ENCODE measurements around the gene GTF3C4.
A peak's percentile ranks its signal among the peaks of the same experiment; 100 is the strongest.

Gene GTF3C4

GRCh38 chr9:132670457-132671391 is at the start of gene GTF3C4:
Gene GTF3C4 (plus strand): TSS chr9:132670464. CDS start chr9:132670599, 135 bp downstream.
- DNase-seq (ENCODE audit: low spot score) = peak; percentile 10

DNA sequence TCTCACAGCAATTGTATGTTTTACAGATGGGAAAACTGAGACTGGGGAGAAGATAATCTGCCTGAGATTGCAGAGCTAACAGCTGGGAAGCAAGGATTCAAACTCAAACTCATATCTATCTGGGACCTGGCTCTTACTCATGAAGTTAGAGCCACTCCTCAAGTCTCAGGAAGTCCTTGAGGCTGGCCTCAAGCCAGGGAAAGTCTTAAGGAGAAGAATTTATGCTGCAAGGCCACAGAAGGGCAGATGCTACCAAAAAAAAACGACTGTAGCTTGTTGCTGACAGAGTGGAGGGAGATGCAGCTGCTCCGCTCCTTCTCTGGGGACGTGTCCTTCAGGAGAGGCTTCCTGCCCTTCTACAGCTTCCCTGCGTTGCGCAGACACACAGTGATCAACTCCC is 48.1 kb upstream of the GTF3C4 start:
- no peak for DNase-seq (ENCODE audit: low spot score)

DNA sequence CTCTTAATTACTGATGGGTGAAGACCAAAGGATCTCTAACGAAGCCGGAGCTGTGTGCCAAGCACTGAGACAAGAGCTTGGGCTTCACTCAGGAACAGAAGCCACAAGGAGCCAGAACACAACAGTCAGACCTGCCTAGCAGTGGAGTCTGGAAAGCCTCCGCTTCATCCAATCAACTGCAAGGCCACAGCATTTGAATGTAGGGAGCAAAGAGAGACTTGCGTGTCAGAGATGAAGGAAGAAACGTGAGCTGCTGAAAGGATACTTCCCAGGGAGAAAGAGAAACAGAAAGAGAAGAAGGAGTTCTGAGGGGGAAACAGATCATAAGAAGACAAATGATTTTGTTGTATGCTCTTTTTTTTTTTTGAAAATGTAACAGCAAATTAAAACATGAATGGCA is 44.0 kb upstream of the GTF3C4 start:
- no peak for DNase-seq (ENCODE audit: low spot score)

DNA sequence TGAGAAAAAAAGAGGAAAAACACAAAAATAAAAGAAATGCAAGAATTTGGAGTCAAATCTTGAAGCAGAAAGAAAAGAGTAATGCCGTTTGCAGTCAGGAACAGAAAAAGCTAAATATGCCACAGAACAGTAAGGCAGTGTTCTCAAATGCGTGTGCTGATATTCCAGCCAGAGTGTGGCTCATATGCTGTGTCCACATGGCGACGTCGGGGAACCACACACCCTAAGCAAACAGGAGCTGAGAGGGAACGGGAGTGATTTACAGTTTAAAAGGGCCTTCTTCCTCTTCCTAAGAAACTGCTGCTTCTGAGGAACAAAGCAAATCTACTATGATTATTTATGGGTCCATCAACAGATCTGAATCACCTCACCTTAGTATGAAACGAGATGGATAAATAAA is 43.2 kb upstream of the GTF3C4 start:
- no peak for DNase-seq (ENCODE audit: low spot score)

- no peak for DNase-seq (ENCODE audit: low spot score)
These were observed 42.7 kb upstream of the GTF3C4 start for GRCh38 chr9:132627594-132627993.

DNA sequence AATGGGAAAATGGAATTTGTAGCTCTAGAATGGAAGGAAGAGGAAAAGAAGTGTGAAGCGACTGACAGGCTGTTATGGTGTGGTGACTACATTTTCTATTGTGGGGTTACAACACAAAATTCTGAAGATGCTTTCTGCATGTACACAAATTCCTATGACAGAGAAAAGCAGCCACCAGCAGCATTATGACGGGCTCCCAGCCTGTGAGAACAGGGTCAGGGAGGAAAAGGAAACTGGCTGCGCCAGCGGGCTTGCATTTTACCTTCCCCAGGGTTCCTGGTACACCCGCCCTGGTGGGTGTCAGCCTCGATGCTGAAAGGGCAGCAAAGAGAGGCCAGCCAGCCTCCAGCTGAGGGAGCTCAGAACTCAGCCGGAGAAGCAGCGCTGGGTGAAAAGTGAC is 41.5 kb upstream of the GTF3C4 start:
- no peak for DNase-seq (ENCODE audit: low spot score)

GRCh38 chr9:132630116-132630515 is 40.1 kb upstream of the GTF3C4 start:
- no peak for DNase-seq (ENCODE audit: low spot score)

GRCh38 chr9:132630811-132631210 is 39.5 kb upstream of the GTF3C4 start:
- DNase-seq (ENCODE audit: low spot score) = no peak

DNA sequence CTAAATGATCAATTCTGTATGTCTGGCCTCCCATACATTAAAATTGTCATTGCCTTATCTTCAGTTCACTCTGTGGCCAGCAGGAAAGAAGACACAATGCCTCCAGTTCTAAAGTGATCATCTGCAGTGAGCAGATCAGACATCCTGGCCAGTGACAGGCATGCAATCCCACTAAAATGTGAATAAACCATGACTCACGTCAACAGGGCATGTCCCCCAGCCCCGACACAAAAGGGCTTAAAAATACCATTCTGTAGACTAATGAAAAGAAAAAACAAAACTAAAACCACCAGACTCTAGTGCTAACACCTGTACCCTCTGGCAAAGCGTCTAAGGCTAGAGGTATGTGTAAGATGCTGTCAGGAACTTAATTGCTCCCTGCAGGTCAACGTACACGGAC is 39.0 kb upstream of the GTF3C4 start:
- no peak for DNase-seq (ENCODE audit: low spot score)

- peak; percentile 11 for DNase-seq (ENCODE audit: low spot score)
These were observed 38.6 kb upstream of the GTF3C4 start for GRCh38 chr9:132631685-132632084.

DNA sequence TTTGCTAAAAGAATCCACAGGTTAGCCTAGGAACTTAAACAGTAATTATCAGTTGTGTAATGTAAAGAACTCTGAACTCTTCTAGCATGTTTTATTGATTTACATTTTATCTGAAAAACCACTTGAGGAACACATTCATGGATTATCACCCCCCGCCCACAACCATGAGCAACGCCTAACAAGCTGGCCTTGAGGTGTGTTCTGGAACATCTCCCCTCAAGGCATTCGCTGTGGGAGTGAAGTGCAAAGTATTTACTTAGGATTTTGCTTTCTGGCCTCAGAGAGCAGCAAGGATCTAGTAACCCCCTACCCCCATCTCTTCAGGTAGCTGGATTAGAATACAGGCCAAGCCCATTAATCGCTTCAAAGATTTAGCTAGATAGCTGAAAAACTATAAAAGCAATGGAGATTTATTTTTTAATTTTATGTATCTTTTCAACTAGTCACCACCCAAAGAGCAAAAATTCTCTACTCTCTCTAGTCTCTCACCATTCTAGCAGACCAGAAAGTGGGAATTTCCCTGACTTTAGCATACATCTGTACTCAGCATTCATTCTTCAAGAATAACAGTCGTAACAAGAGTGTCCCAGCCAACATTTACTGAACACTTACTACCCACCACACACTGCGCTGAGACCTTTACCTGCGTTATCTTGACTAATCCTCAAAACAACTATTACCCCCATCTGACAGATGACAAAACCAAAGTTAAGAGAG is 37.7 kb upstream of the GTF3C4 start:
- no peak for DNase-seq (ENCODE audit: low spot score)

DNA sequence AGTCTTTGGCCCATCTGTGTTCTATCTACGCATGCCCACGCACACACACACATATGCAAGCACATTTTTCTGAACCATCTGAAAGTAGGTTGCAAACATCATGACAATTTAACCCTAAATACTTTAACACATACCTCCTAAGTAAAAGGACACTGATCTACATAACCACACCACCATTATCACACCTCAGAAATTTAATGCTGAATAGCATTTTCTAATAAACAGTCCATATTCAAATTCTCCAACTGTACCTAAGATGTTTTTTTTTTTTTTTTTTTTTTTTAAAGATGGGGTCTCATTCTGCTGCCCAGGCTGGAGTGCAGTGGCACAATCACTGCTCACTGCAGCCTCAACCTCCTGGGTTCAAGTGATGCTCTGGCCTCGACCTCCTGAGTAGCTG is 35.9 kb upstream of the GTF3C4 start:
- DNase-seq (ENCODE audit: low spot score) = no peak

DNA sequence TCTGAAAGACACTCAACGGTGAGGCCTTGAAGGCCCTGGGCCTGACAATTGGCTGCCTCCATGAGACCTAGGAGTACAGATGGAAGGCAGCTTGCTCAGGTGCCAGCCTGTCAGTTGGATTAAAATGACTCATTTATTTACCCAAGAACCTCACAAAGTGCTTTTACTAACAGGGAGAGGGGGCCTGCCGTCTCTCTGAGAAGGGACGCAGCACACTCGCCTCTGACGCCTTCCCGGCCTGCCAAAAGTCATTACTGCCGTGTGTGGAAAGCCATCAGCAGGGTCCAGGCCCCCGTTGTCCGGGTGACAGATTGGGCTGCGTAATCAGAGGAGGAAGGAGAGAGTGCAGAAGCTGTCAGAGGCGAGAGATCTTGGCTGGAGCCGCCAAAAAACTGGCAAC is 32.9 kb upstream of the GTF3C4 start:
- no peak for DNase-seq (ENCODE audit: low spot score)

DNA sequence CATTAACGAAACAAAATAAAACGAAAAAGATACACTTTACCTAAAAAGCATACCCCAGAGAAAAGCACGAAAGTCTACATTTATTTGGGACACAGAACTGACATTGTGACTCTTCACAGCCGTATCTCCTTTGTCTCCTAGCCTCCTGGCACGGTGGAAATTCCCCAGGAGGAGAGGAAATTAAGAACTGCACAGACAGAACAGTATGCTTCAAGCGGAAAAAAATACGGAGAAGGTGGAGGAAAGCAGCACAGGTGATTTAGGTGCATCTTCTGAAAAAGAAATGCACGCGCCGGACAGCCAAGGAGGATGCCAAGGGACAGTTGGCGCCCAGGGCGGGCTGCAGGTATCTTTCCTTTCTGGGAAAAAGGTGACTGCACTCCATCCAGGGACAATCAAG is 32.5 kb upstream of the GTF3C4 start:
- no peak for DNase-seq (ENCODE audit: low spot score)

GRCh38 chr9:132638240-132638639 is 32.0 kb upstream of the GTF3C4 start:
- DNase-seq (ENCODE audit: low spot score) = no peak

GRCh38 chr9:132639322-132639721 is 30.9 kb upstream of the GTF3C4 start:
- no peak for DNase-seq (ENCODE audit: low spot score)

- DNase-seq (ENCODE audit: low spot score) = no peak
These were observed 29.0 kb upstream of the GTF3C4 start for GRCh38 chr9:132641216-132641615.

DNA sequence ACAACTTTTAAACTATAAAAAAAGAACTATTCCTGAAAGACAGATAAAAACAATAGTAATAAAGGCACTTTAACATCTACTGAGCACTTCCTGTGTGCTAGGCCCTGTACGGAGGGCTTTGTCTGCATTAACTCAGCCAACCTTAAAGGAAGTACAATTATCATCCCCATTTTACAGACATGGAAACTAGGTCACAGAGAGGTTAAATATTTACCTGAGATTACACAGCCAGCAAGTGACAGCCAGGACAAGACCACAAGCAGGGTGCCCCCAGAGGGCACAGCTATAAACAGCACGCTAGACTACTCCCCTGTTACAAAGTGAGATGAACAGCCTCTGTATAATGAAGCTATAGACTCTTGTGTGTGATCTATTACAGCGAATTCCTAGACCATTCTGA is 26.0 kb upstream of the GTF3C4 start:
- DNase-seq (ENCODE audit: low spot score) = no peak

GRCh38 chr9:132645306-132645705 is 25.0 kb upstream of the GTF3C4 start:
- DNase-seq (ENCODE audit: low spot score) = no peak

DNA sequence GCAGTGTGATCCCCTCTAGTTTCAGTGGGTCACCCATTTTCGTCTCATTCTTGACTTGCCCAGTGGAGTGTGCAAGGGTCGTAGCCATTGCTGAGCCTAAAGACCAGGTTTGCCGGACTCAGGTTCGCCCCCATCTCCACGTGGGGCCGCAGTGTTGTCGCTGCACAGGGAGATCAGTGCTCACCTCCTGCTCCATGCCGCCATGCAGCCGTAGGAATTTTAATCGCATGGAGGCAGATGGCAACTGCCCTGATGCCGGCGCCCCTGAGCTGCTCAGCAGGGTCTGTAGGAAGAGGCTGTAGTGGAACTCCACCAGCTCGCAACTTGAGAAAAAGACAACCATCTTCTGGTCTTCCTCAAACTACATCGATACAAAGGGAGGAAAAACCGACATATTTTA is 24.6 kb upstream of the GTF3C4 start:
- DNase-seq (ENCODE audit: low spot score) = no peak

DNA sequence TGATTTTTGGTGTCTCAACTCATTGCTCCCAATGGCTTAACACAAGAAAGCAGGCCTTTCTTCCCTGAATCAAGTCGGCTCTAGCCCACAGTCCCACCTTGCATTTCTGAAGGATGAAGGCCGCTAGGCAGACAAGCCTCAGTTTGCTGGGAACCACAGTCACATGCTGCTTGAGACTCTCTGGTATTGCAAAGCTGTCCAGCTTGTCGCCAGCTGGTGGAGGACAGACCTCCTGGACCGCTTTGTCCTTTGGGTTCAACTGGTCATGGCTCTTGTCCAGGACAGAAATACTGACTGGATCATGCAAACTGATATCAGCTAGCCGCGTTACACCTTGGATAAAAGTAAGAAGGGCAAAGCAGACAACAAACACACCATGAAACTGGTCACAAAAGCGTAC is 23.5 kb upstream of the GTF3C4 start:
- DNase-seq (ENCODE audit: low spot score) = no peak

DNA sequence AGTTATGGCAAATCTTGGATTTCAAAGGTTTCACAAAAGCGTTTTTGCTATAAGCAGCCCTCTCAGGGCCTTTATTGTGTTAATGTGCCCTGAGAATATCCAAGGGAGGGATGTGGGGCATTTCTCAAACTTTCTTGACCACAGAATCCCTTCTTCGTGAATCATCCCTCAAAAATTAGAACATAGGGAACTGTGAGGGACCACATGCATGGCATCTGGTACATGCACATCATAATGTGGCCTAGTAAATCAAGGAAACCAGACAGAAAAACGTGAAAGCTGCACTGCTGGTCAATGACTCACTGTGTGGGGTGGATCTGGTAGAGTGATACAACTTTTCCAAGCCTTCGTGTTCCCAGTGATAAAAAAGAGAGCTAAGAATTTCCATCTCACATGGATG is 22.9 kb upstream of the GTF3C4 start:
- no peak for DNase-seq (ENCODE audit: low spot score)

DNA sequence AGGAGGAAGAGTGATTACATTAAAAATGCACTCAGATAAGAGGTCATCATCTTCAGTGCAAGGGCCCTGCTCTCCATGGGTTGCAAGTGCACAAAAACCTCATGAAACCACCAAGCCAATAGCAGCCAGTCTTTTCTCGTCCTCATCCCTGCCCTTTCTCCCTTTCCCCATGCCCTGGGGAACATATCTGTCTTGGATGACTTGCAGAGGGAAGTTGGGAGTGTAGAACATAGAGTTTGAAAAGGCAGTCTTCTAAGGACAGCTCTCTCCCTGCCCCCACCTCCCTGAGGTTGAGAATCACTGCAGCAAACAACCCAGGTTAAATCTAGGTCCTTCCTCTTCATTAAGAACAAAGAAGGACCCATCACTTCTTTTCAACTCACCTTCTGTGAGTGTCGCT is 22.5 kb upstream of the GTF3C4 start:
- no peak for DNase-seq (ENCODE audit: low spot score)
